ENCODE results near the gene TNIK. TPM values are rescaled to one million over a fixed set of nuclear protein-coding genes. Genes with fewer than 3 reads are reported as not detected.

TNIK gene
- total RNA-seq, 1 donor from 2014 or later = 9.3 TPM

DNA sequence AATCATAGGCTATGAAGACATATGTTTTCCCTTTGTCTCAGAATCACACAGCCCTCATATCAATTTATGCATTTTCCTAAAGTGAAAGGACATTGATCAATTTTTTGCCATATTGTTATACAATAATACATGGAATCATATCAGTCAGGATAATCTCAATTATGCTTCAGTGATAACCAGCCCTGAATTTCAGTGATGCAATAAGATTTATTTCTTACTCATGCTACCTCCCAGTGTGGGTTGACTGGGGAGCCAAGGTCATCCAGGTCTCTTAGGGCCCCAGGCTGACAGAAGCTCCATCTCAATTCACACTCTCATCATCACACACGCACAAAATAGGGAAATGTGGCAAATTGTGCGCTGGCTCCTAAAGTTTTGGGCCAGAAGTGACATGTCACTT is 44.2 kb upstream of the TNIK start:
- Mint-ChIP-seq H3K27me3 (ENCODE audit: low read depth) (no peaks in the 10 kb centered on the region), H3K4me3 (no peak overlapping the region), H3K36me3 (no peaks in the 10 kb centered on the region), H3K9me3 (peaks cover 12% of the 10 kb centered on the region), H3K27ac (no peak overlapping the region), H3K4me1 (no peaks in the 10 kb centered on the region)
- DNase-seq (ENCODE audit: low spot score in 2 of 2, unreplicated experiment in 2 of 2) = no peak
- TF ChIP-seq, protein P1, sequence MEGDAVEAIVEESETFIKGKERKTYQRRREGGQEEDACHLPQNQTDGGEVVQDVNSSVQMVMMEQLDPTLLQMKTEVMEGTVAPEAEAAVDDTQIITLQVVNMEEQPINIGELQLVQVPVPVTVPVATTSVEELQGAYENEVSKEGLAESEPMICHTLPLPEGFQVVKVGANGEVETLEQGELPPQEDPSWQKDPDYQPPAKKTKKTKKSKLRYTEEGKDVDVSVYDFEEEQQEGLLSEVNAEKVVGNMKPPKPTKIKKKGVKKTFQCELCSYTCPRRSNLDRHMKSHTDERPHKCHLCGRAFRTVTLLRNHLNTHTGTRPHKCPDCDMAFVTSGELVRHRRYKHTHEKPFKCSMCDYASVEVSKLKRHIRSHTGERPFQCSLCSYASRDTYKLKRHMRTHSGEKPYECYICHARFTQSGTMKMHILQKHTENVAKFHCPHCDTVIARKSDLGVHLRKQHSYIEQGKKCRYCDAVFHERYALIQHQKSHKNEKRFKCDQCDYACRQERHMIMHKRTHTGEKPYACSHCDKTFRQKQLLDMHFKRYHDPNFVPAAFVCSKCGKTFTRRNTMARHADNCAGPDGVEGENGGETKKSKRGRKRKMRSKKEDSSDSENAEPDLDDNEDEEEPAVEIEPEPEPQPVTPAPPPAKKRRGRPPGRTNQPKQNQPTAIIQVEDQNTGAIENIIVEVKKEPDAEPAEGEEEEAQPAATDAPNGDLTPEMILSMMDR (IDR thresholded peaks at IDR 0.05; ENCODE audit: unreplicated experiment) = no peak

DNA sequence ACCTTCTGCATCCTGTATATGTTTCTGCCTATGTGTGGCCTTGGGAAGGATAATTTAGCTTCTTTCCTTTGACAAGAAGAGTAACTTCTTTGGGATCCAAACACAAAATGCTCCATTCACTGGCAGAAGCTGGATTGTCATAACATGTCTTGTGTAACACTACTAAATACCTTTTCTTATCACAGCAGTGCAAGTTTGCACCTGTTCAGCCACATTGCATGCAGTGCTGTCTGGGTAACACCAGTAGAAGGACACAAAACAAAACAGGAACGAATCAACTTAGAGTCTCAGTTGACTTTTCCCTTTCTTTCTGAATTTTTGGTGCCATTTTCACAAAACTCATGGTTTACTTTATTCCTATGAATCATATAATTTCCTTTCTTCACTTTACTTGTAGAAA is 43.6 kb upstream of the TNIK start:
- no peak for DNase-seq (ENCODE audit: low spot score in 2 of 2, unreplicated experiment in 2 of 2)
- Mint-ChIP-seq H3K27me3 (ENCODE audit: low read depth) (no peaks in the 10 kb centered on the region), H3K4me1 (no peaks in the 10 kb centered on the region), H3K36me3 (no peaks in the 10 kb centered on the region), H3K27ac (no peak overlapping the region), H3K4me3 (no peak overlapping the region), H3K9me3 (peaks cover 12% of the 10 kb centered on the region)
- TF ChIP-seq, protein P1 (IDR thresholded peaks at IDR 0.05; ENCODE audit: unreplicated experiment) = no peak

- Mint-ChIP-seq H3K4me1 (peaks cover 4% of the 10 kb centered on the region), H3K9me3 (no peaks in the 10 kb centered on the region), H3K27ac (no peak overlapping the region), H3K4me3 (no peak overlapping the region), H3K36me3 (no peaks in the 10 kb centered on the region), H3K27me3 (ENCODE audit: low read depth) (no peaks in the 10 kb centered on the region)
- no peak for DNase-seq (ENCODE audit: low spot score in 2 of 2, unreplicated experiment in 2 of 2)
- TF ChIP-seq, protein P1 (IDR thresholded peaks at IDR 0.05; ENCODE audit: unreplicated experiment) = no peak
Observed at GRCh38 chr3:171498921-171499320, 38.7 kb upstream of the TNIK start.

DNA sequence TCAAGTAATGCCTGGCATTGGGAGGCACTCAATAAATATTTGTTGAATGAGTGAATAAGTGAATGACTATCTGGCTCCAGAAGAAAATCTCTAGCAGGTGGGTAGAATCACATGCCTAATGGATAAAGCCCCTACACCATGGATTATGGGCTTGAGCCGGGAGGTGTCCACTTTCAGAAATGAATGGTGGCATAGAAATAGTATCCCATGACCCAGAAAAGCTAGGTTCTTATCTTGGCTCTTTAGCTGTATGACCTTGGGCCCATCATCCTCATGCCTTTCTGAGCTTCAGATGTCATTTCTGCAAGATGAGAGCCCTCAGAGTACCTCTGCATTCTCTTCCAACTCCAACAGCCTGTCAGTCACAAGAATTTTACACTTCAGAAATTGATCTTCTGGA is 37.3 kb upstream of the TNIK start:
- Mint-ChIP-seq H3K27me3 (ENCODE audit: low read depth) (no peaks in the 10 kb centered on the region), H3K4me1 (peaks cover 4% of the 10 kb centered on the region), H3K36me3 (no peaks in the 10 kb centered on the region), H3K27ac (no peak overlapping the region), H3K9me3 (no peaks in the 10 kb centered on the region), H3K4me3 (no peak overlapping the region)
- DNase-seq (ENCODE audit: low spot score in 2 of 2, unreplicated experiment in 2 of 2) = no peak
- TF ChIP-seq, protein P1 (IDR thresholded peaks at IDR 0.05; ENCODE audit: unreplicated experiment) = no peak

DNA sequence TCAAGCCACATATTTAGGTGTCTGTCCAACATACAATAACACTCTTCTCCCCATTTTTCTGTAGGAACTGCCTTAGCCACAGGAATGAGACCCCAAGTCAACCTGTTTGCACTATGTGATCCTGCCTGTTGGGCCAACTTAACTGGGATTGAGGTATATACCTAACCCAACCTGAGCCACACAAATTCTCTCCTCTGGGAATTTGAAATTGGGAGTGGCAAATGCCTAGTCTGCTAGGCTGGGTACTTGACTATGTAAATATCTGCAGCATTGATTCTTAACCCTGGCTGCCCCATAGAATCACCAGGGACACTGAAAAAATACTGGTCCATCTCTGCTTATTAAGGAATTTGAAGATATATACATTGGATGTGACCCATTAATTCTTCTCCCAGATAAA is 35.2 kb upstream of the TNIK start:
- Mint-ChIP-seq H3K27me3 (ENCODE audit: low read depth) (no peaks in the 10 kb centered on the region), H3K4me1 (peaks cover 4% of the 10 kb centered on the region), H3K36me3 (no peaks in the 10 kb centered on the region), H3K27ac (no peak overlapping the region), H3K9me3 (no peaks in the 10 kb centered on the region), H3K4me3 (no peak overlapping the region)
- DNase-seq (ENCODE audit: low spot score in 2 of 2, unreplicated experiment in 2 of 2) = no peak
- TF ChIP-seq, protein P1 (IDR thresholded peaks at IDR 0.05; ENCODE audit: unreplicated experiment) = no peak

- Mint-ChIP-seq H3K4me3 (no peak overlapping the region), H3K27me3 (ENCODE audit: low read depth) (no peaks in the 10 kb centered on the region), H3K36me3 (no peaks in the 10 kb centered on the region), H3K4me1 (peaks cover 4% of the 10 kb centered on the region), H3K9me3 (no peaks in the 10 kb centered on the region), H3K27ac (no peak overlapping the region)
- DNase-seq (ENCODE audit: low spot score in 2 of 2, unreplicated experiment in 2 of 2) = no peak
- TF ChIP-seq, protein P1 (IDR thresholded peaks at IDR 0.05; ENCODE audit: unreplicated experiment) = no peak
Observed at GRCh38 chr3:171494457-171495109, 34.4 kb upstream of the TNIK start.

Data from mesothelial cell of epicardium (in vitro differentiated cells).